HG03064 (cell line): ENCODE results near the gene HDDC2.

ENCODE experiments used
- ATAC-seq: cut with Tn5 transposase; IDR thresholded peaks from one replicate; pipeline ENCODE4 v1.9.1; 2021; ENCODE audit warnings: low read depth; ENCODE audit not compliant: unreplicated experiment

The HDDC2 gene

GRCh38 chr6:125301435-125302391, at the start of gene HDDC2:
HDDC2 (minus strand) TSS chr6:125301967; CDS start chr6:125301932, 35 bp downstream.
- ATAC-seq = peak; percentile 83

GRCh38 chr6:125346926-125347563, 45.3 kb upstream of the HDDC2 start:
- ATAC-seq = peak; percentile 89

- ATAC-seq = peak; percentile 42
These were observed 44.6 kb upstream of the HDDC2 start for GRCh38 chr6:125346201-125346925.

GRCh38 chr6:125341460-125341859, 39.7 kb upstream of the HDDC2 start:
- ATAC-seq = no peak

- ATAC-seq = no peak
These were observed 39.2 kb upstream of the HDDC2 start for GRCh38 chr6:125340991-125341390.

GRCh38 chr6:125340175-125340835, 38.5 kb upstream of the HDDC2 start:
- ATAC-seq = no peak

- ATAC-seq = no peak
These were observed 37.9 kb upstream of the HDDC2 start for GRCh38 chr6:125339653-125340052.

GRCh38 chr6:125338381-125338780, 36.6 kb upstream of the HDDC2 start:
- ATAC-seq = no peak

- no peak for ATAC-seq
These were observed 35.9 kb upstream of the HDDC2 start for GRCh38 chr6:125337706-125338105.

- no peak for ATAC-seq
These were observed 30.9 kb upstream of the HDDC2 start for GRCh38 chr6:125332664-125333063.

- no peak for ATAC-seq
These were observed 23.8 kb upstream of the HDDC2 start for GRCh38 chr6:125325586-125325985.

GRCh38 chr6:125323376-125323775, 21.6 kb upstream of the HDDC2 start:
- ATAC-seq = no peak

- ATAC-seq = no peak
These were observed 14.9 kb upstream of the HDDC2 start for GRCh38 chr6:125316621-125317020.

GRCh38 chr6:125315548-125315947, 13.8 kb upstream of the HDDC2 start:
- ATAC-seq = no peak

GRCh38 chr6:125314009-125314581, 12.3 kb upstream of the HDDC2 start:
- peak; percentile 85 for ATAC-seq

GRCh38 chr6:125312950-125313349, 11.2 kb upstream of the HDDC2 start:
- ATAC-seq = no peak

GRCh38 chr6:125312478-125312877, 10.7 kb upstream of the HDDC2 start:
- no peak for ATAC-seq

GRCh38 chr6:125310994-125311649, 9.4 kb upstream of the HDDC2 start:
- ATAC-seq = no peak

- no peak for ATAC-seq
These were observed 6.3 kb upstream of the HDDC2 start for GRCh38 chr6:125307964-125308615.
